B cell (primary cell): ENCODE results near the gene CENPX. TPM values are rescaled to one million over a fixed set of nuclear protein-coding genes. Genes with fewer than 3 reads are reported as not detected.
A peak's percentile ranks its signal among the peaks of the same experiment; 100 is the strongest.

Experiments used
- ATAC-seq: fragments of 200-7000 bp; cut with Tn5 transposase; one replicate; pipeline ENCODE4 v1.10.0; 2021; ENCODE audit warnings: low read depth, mild to moderate bottlenecking, moderate number of reproducible peaks, moderate library complexity
- CTCF ChIA-PET: fragments of 350-600 bp; sonication (Branson Sonifier 250); formaldehyde crosslinking; loops from one replicate; lab custom pipeline; 2021; ENCODE audit warnings: antibody characterized with exemption, inconsistent platforms; lab: Charles Lee
- POLR2A ChIA-PET: fragments of 350-600 bp; sonication (Branson Sonifier 250); formaldehyde crosslinking; loops from one replicate; lab custom pipeline; 2021; ENCODE audit warnings: antibody characterized with exemption; lab: Charles Lee
- DNase-seq: peaks from one replicate; pipeline ENCODE4 v3.0.0; 2013
- H2AFZ ChIP-seq: 2 replicates; pipeline ENCODE4 v1.6.1; 2012; ENCODE audit warnings: mild to moderate bottlenecking, low read depth, low read length; ENCODE audit not compliant: insufficient read depth, poor library complexity, severe bottlenecking
- H3K27ac ChIP-seq, 2 donors: 1 replicate in 1 of 2; 2 replicates in 1 of 2; pipeline ENCODE4 v1.5.1; 2012 to 2013; ENCODE audit warnings: low read length in 2 of 2, mild to moderate bottlenecking in 2 of 2, moderate library complexity in 1 of 2
- H3K27me3 ChIP-seq, 4 experiments: fragments of 200-600 bp in 1 of 4; sonication (generic) in 1 of 4; replicated peaks in 1 of 4; 1 replicate in 2 of 4; 2 replicates in 2 of 4; pipeline versions ENCODE4 v1.6.1 to v1.7.0; 2013 to 2016; ENCODE audit warnings: low read length in 3 of 4, mild to moderate bottlenecking in 2 of 4, mixed read lengths in 1 of 4, moderate library complexity in 1 of 4; ENCODE audit not compliant: insufficient read depth in 4 of 4, control insufficient read depth in 3 of 4; ENCODE audit errors: control extremely low read depth in 1 of 4
- H3K36me3 ChIP-seq, 2 experiments: replicated peaks in 1 of 2; 1 replicate in 1 of 2; 2 replicates in 1 of 2; pipeline versions ENCODE4 v1.6.1 to v1.7.1; 2013; ENCODE audit warnings: low read length in 1 of 2; ENCODE audit not compliant: insufficient read depth in 2 of 2, control insufficient read depth in 1 of 2; ENCODE audit errors: control extremely low read depth in 1 of 2, extremely low read depth in 1 of 2
- H3K4me1 ChIP-seq, 2 donors: fragments of 200-600 bp in 1 of 2; sonication (generic) in 1 of 2; 1 replicate in 1 of 2; 2 replicates in 1 of 2; pipeline versions ENCODE4 v1.5.1 to v1.6.1; 2013 to 2017; ENCODE audit warnings: low read length in 2 of 2; ENCODE audit not compliant: control insufficient read depth in 2 of 2, insufficient read depth in 2 of 2
- H3K4me2 ChIP-seq: replicated peaks from 2 replicates; pipeline ENCODE3; 2012; ENCODE audit warnings: mild to moderate bottlenecking, low read depth, low read length; ENCODE audit not compliant: poor library complexity, severe bottlenecking
- H3K4me3 ChIP-seq, 5 experiments: fragments of 200-600 bp in 1 of 5; sonication (generic) in 1 of 5; 1 replicate in 3 of 5; 2 replicates in 2 of 5; pipeline versions ENCODE4 v1.5.1 to v1.7.0; 2011 to 2016; ENCODE audit warnings: low read length in 4 of 5, mild to moderate bottlenecking in 4 of 5, low read depth in 2 of 5, control low read depth in 1 of 5, moderate library complexity in 1 of 5; ENCODE audit not compliant: insufficient read depth in 1 of 5; ENCODE audit errors: control extremely low read depth in 1 of 5, extremely low read depth in 1 of 5
- H3K79me2 ChIP-seq: fragments of 200-600 bp; sonication (generic); one replicate; pipeline ENCODE4 v1.6.0; 2016; ENCODE audit warnings: low read length; ENCODE audit not compliant: control insufficient read depth, insufficient read depth
- H3K9ac ChIP-seq: fragments of 200-600 bp; sonication (generic); 2 replicates; pipeline ENCODE4 v1.6.1; 2017; ENCODE audit warnings: mild to moderate bottlenecking, low read length, moderate library complexity
- H3K9me3 ChIP-seq, 3 donors: one replicate each; pipeline versions ENCODE4 v1.6.1 to v1.7.1; 2013; ENCODE audit warnings: low read length in 2 of 3; ENCODE audit not compliant: control insufficient read depth in 2 of 3, insufficient read depth in 1 of 3; ENCODE audit errors: control extremely low read depth in 1 of 3
- H4K20me1 ChIP-seq: 2 replicates; pipeline ENCODE4 v1.6.0; 2012; ENCODE audit warnings: mild to moderate bottlenecking, low read length; ENCODE audit not compliant: insufficient read depth, control insufficient read depth, poor library complexity, severe bottlenecking
- H3K27ac Mint-ChIP-seq: one replicate; pipeline ENCODE4 v1.8.0; 2021; ENCODE audit warnings: mixed read lengths
- H3K27me3 Mint-ChIP-seq: one replicate; pipeline ENCODE4 v1.8.0; 2021; ENCODE audit warnings: mixed read lengths
- H3K4me1 Mint-ChIP-seq: one replicate; pipeline ENCODE4 v1.8.0; 2021; ENCODE audit warnings: mixed read lengths
- H3K4me3 Mint-ChIP-seq: one replicate; pipeline ENCODE4 v1.8.0; 2021; ENCODE audit warnings: mixed read lengths
- H3K9me3 Mint-ChIP-seq: one replicate; pipeline ENCODE4 v1.8.0; 2022; ENCODE audit warnings: mixed read lengths; ENCODE audit not compliant: insufficient read depth
- CTCF ChIP-seq: fragments of 200-600 bp; IDR thresholded peaks from one replicate; pipeline ENCODE4 v1.8.0; 2022; ENCODE audit warnings: antibody characterized with exemption, mild to moderate bottlenecking
- EZH2 ChIP-seq: IDR thresholded peaks from 2 replicates; pipeline ENCODE4 v1.6.1; 2012; ENCODE audit warnings: borderline replicate concordance, low read depth, mild to moderate bottlenecking, moderate library complexity, low read length; ENCODE audit not compliant: insufficient read depth, poor library complexity, severe bottlenecking
- WGBS: methylation state at CpG from one replicate; pipeline ENCODE4 v1.1.5; 2013; ENCODE audit warnings: missing lambda C conversion rate; ENCODE audit not compliant: insufficient coverage; 5-methylcytosine and 5-hydroxymethylcytosine counted together
- intact Hi-C: fragments of 100-400 bp; cut with micrococcal nuclease; formaldehyde crosslinking; loops from one replicate; pipeline ENCODE4 v1.10.0; 2022
- polyA plus RNA-seq: library from polyadenylated mRNA; depleted of rRNA; stranded (reverse); fragments of >200 nt; gene quantifications from 2 replicates; pipeline ENCODE4 v1.2.3, GENCODE V29; 2012
- total RNA-seq, 2 donors: library from RNA; stranded (reverse); fragments of 120-200 nt in 1 of 2; gene quantifications; 1 replicate in 1 of 2; 2 replicates in 1 of 2; pipeline versions ENCODE4 v1.2.3 to v1.2.4, GENCODE V29; 2013 to 2022

The CENPX gene
- total and polyA plus RNA-seq, 2 donors (not counting 1 experiment from before 2014, with no cell fraction given), result 37.0 to 40.1 TPM

DNA sequence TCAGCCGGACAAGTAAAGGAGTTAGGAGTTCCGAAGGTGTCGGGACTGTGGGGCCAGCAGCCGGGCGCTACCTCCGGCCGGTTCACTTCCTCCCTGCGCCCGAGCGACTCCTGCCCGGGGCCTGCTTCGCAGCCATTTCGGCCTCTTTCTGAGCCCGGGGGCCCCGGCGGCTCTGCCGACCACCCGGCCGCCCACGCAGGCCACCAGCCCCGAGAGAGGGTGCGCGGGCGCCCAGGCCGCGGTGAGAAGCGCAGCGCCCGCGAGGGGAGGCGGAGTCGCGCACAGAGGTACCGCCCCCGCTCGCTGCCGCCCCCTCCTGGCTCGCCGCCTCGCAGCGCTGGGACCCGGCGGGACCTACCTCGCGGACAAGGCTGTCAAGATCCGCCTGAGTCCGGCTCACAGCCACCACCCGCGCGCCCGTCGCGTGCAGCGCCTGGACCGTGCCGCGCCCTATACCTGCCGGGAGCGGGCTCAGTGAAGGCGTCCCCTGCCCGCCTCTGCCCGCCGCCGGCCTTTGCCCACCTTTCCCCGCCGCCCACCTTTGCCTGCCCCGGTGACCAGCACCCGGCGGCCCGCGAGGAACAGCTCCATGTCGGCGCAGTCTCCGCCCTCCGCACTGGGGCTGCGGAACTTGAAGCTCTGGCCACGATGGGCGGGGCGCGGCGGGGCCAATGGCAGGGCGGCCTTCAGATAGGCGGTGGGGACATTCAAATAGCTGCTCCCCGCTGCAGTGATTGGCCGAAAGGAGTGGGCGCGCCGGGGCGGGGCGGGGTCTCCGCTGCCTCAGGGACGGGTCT lies 14.6 kb upstream of the CENPX start, which contains the start of gene DCXR:
Gene DCXR, minus strand, starts transcription at position 606 of the 797 bp plus-strand sequence. Its CDS starts 15 bp downstream, at position 591.
- Histone ChIP-seq H3K79me2 (peaks cover 14% of the 10 kb centered on the region), H4K20me1 (peaks cover 25% of the 10 kb centered on the region), H3K27me3 (peaks cover 0 to 4% (median 1%) of the 10 kb centered on the region in 4 experiments), H3K9ac (peak within 1 kb of the TSS; percentile 72), H3K4me3 (peak within 1 kb of the TSS; percentile 34 to 76 (median 72)), H3K4me2 (peak within 1 kb of the TSS; percentile 100), H3K27ac (peak within 1 kb of the TSS; percentile 59 to 84), H3K36me3 (no peaks in the 10 kb centered on the region), H3K4me1 (peaks cover 18 to 20% of the 10 kb centered on the region in 2 donors), H2AFZ (peak within 1 kb of the TSS; percentile 73), H3K9me3 (peaks cover 0 to 2% (median 0%) of the 10 kb centered on the region in 3 donors)
- Mint-ChIP-seq H3K27ac (peak within 1 kb of the TSS; percentile 99), H3K9me3 (no peaks in the 10 kb centered on the region), H3K4me1 (peaks cover 24% of the 10 kb centered on the region), H3K4me3 (peak within 1 kb of the TSS; percentile 90), H3K27me3 (no peaks in the 10 kb centered on the region)
- ATAC-seq (peak; percentile 91), DNase-seq (peak; percentile 98)
- intact Hi-C loops, result loop anchor here (1.0 to 10.0 kb wide), 6 partner anchors 14 to 518 kb away; partner anchors contain the start of genes ASPSCR1, FASN, GPS1 and LRRC45
- ChIA-PET POLR2A (interaction anchor here (0.7 to 1.5 kb wide), 10 partner anchors 9 to 261 kb away, joined by 3 to 13 read pairs (median 4); partner anchors contain the start of genes ASPSCR1, CENPX, DUS1L and FASN), CTCF (interaction anchor here (0.6 to 2.3 kb wide), 13 partner anchors 9 to 169 kb away, joined by 3 to 19 read pairs (median 4); partner anchors contain the start of genes ASPSCR1, CENPX and LRRC45)
- under 1% methylated on average over 92 of the region's 92 CpGs for WGBS
- TF ChIP-seq CTCF, result peak; percentile 87
- no peak for TF ChIP-seq EZH2
